Adipocyte (in vitro differentiated cells): ENCODE measurements around the gene ADAMTS1.

Experiments used
- DNase-seq: peaks from one replicate; pipeline ENCODE4 v3.0.0-alpha.2; 2015; ENCODE audit warnings: low read depth
- H3K27me3 ChIP-seq: replicated peaks from 2 replicates; pipeline ENCODE4 v1.7.0; 2013; ENCODE audit warnings: mild to moderate bottlenecking, low read length, moderate library complexity; ENCODE audit not compliant: control insufficient read depth, insufficient read depth
- H3K36me3 ChIP-seq: 2 replicates; pipeline ENCODE4 v1.7.0; 2013; ENCODE audit warnings: low read length, mild to moderate bottlenecking, moderate library complexity; ENCODE audit not compliant: control insufficient read depth, insufficient read depth, severe bottlenecking
- H3K4me1 ChIP-seq: 2 replicates; pipeline ENCODE4 v1.7.0; 2013; ENCODE audit warnings: mild to moderate bottlenecking, low read length, moderate library complexity; ENCODE audit not compliant: control insufficient read depth, insufficient read depth
- H3K4me3 ChIP-seq: 2 replicates; pipeline ENCODE4 v1.7.0; 2013; ENCODE audit warnings: mild to moderate bottlenecking, low read length, moderate library complexity
- H3K9ac ChIP-seq: 2 replicates; pipeline ENCODE4 v1.7.0; 2013; ENCODE audit warnings: mild to moderate bottlenecking, low read length, moderate library complexity
- H3K9me3 ChIP-seq: 2 replicates; pipeline ENCODE4 v1.7.0; 2013; ENCODE audit warnings: mild to moderate bottlenecking, low read length, moderate library complexity; ENCODE audit not compliant: control insufficient read depth

ADAMTS1 gene

DNA sequence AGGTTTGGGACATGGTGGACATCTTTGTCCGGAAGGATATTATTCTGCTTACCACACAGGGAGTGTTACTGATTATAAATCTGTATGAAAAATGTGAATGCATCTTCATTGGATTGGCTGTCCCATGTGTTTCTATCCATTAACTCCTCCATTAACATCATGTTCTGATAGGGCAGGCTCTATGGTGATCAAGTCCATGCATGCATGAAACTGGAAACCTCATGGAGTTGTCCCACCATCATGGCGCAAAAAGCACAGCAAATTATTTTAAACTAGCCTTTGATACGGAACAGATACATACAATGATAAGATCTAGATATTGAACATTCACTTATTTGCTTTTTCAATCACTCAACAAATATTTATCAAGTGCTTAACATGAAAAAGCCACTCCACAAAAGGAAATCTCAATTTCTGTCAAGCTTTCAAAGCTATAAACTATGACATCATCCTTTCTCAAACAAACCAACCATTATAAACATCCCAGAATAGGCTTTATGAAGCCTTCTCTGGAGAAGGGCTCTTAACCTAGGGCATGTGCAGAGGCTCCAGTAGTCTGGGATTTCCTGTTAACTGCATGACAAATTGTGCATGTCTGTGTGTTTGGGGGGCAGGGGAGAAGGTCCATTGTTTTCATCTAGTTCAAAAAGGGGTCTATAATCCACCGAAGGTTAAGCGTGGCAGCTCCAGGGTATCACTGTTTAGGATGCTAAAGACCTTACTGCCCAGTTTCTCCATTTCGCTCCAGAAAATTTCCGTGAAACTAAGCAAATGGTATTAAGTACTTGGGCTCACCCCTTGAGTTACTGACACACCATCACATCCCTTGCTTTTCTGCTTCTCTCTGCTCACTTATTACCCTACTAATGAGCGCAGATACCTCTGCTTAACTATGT, 46.1 kb downstream of the ADAMTS1 start:
- H3K36me3 ChIP-seq = no peaks in the 10 kb centered on the region
- H3K9me3 ChIP-seq = no peaks in the 10 kb centered on the region
- H3K4me1 ChIP-seq = peaks cover 35% of the 10 kb centered on the region
- DNase-seq = no peak
- H3K27me3 ChIP-seq = no peaks in the 10 kb centered on the region
- H3K4me3 ChIP-seq = no peak overlapping the region
- H3K9ac ChIP-seq = no peak overlapping the region

DNA sequence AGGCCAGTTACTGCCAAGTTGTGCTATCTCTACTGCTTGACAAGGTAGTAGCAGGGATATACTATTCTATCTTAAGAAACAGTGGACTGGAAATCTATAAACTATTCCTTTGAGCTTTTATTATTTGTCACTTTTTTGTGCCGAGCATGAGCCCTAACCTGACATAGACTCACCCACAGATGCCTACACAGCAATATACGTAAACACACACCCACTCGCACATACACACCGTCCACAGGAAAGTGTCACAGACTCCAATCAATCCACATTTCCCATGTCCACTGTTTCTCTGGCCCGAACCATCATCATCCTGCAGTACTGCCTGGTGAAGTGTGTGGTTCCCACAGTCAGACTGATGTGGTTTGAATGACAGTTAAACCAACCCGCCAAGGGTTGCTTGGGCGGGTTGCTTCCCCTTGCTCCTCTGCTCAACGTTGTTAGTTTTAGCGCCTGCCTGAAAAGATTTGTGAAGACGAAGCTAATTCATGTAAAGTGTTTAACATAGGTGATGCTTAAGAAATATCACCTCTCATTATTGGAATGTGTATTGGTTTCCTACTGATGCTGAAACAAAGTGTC, 47.2 kb downstream of the ADAMTS1 start:
- Histone ChIP-seq H3K27me3 (no peaks in the 10 kb centered on the region), H3K9me3 (no peaks in the 10 kb centered on the region), H3K36me3 (no peaks in the 10 kb centered on the region), H3K4me1 (peaks cover 35% of the 10 kb centered on the region), H3K4me3 (no peak overlapping the region), H3K9ac (no peak overlapping the region)
- DNase-seq = no peak

DNA sequence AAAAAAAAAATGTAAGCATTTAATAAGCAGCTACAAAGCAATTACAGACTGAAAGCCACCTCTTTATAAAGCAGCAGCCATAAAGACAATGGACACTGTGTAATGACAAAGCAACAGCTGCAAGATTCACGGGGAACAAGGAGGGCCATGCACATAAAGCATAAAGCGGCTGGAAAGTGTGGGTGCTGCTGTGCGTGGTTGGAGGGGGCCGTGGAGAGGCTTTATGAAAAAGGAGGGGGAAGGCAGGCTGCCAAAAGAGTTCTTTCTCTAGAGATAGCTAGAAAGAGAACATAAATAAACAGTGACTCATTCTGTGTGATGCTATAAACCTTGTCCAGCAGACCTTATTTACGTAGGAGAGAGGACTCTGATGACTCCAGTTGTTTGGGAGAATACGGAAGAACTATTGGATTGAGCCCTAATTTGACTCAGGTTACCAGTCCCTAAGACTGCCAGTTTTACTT, 49.3 kb downstream of the ADAMTS1 start:
- H3K9me3 ChIP-seq = no peaks in the 10 kb centered on the region
- H3K9ac ChIP-seq = no peak overlapping the region
- peak; percentile 90 for DNase-seq
- H3K36me3 ChIP-seq = no peaks in the 10 kb centered on the region
- no peaks in the 10 kb centered on the region for H3K27me3 ChIP-seq
- H3K4me1 ChIP-seq = peaks cover 23% of the 10 kb centered on the region
- peak overlapping the region; percentile 24 for H3K4me3 ChIP-seq

DNA sequence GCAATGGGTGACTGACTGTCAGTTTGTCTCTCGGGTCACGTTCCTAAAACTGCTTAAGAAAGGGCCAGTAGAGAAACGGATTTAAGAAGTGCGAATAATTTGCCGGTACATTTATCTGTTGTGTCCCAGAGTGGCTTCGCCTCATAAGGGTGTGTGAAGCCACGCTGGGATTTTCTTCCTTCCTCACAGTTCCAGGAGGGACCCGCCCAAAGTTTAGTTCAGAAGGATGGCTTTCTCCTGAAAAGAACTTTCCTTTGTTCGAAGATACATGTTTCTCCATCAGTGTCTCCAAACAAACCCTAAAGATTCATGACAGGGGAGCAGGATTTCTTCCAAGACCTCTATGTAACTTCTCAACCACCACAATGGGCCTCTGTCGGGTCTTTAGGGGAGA, 49.8 kb downstream of the ADAMTS1 start:
- H3K4me1 ChIP-seq = peaks cover 18% of the 10 kb centered on the region
- no peak overlapping the region for H3K9ac ChIP-seq
- H3K9me3 ChIP-seq = no peaks in the 10 kb centered on the region
- no peak overlapping the region for H3K4me3 ChIP-seq
- H3K27me3 ChIP-seq = no peaks in the 10 kb centered on the region
- DNase-seq = no peak
- H3K36me3 ChIP-seq = no peaks in the 10 kb centered on the region

DNA sequence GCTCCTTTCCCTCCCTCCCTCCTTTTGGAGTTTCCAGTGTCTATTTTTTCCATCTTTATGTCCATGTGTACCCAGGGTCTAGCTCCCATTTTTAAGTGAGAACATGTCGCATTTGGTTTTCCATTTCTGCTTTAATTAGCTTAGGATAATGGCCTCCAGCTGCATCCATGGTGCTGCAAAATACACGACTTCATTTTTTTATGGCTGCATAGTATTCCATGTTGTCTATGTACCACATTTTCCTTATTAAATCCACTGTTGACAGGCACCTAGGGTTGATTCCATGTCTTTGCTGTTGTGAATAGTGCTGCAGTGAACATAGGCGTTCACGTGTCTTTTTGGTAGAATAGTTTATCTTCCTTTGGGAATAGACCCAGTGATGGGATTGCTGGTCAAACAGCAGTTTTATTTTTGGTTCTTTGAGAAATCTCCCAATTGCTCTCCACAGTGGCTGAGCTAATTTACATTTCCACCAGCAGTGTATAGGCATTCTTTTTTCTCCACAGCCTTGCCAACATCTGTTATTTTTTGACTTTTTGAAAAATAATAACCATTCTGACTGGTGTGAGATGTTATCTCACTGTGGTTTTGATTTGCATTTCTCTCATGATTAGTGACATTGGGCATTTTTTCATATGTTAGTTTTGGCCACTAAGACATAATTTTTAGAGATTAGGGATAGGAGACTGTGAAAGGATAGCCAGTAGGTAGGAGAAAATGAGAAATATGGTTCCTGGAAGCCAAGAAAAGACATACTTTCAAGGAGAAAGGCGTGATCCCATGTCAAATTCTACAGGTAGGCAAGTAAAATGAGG, 50.4 kb downstream of the ADAMTS1 start:
- Histone ChIP-seq H3K9me3 (no peaks in the 10 kb centered on the region), H3K9ac (no peak overlapping the region), H3K27me3 (no peaks in the 10 kb centered on the region), H3K4me1 (peaks cover 12% of the 10 kb centered on the region), H3K4me3 (no peak overlapping the region), H3K36me3 (no peaks in the 10 kb centered on the region)
- no peak for DNase-seq

DNA sequence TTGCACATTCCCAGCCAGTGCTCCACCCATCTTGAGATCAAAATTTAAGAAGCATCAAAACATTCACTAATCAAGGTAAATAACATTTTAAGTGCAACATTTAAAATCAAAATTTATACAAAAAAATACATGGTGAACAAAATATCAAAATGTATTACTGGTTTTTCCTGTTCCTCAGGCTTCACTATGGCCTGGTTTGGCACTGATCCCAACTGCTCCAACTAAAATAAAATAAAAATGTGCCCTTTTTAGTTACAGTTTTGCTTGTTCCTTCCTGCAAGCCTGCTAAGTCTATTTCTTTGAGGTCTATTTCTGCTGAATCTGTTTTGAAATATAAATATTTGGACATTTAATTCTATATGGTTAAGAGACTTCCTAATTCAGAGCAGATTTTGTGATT, 54.9 kb downstream of the ADAMTS1 start:
- no peaks in the 10 kb centered on the region for H3K36me3 ChIP-seq
- H3K9ac ChIP-seq = no peak overlapping the region
- DNase-seq = no peak
- no peaks in the 10 kb centered on the region for H3K27me3 ChIP-seq
- H3K4me3 ChIP-seq = no peak overlapping the region
- no peaks in the 10 kb centered on the region for H3K9me3 ChIP-seq
- H3K4me1 ChIP-seq = peaks cover 1% of the 10 kb centered on the region

DNA sequence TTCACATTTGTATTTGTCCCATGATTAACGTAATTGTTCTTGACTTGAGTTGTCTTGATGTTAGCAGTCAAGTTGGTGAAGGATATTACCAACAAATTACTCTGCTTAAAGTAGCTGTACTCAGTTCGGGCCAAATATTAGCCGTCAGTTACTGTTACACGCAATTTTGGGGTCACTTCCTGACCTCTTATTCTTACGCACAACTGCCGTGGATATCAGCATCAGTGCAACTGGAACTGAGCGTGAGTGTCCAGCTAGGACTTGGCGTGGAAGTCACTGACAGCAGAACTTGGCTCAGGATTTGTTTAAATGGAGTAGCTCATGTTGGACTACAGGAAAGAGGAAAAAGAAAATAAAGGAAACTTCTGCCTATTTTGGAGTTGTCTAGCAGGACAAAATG, 56.4 kb downstream of the ADAMTS1 start:
- no peaks in the 10 kb centered on the region for H3K27me3 ChIP-seq
- H3K4me3 ChIP-seq = no peak overlapping the region
- H3K36me3 ChIP-seq = no peaks in the 10 kb centered on the region
- H3K9me3 ChIP-seq = no peaks in the 10 kb centered on the region
- no peak overlapping the region for H3K9ac ChIP-seq
- no peak for DNase-seq
- H3K4me1 ChIP-seq = peaks cover 16% of the 10 kb centered on the region
